ENCODE results near the gene STOX1. TPM values are rescaled to one million over a fixed set of nuclear protein-coding genes. Genes with fewer than 3 reads are reported as not detected.
"Not testable (repeated sequence)": the region's sequence is repeated elsewhere in the genome, so short reads cannot be mapped to it uniquely, and the experiment has no call there.

STOX1 gene
- polyA plus RNA-seq, 1 donor: 5.8 TPM

GRCh38 chr10:68800211-68800610 is 27.1 kb upstream of the STOX1 start:
- no peak overlapping the region for H3K4me3 ChIP-seq (ENCODE audit: low read length)
- no peak overlapping the region for H3K27ac ChIP-seq (ENCODE audit: low read length)
- WGBS (ENCODE audit: insufficient coverage, low lambda C conversion rate): 100% methylated on average over 1 of the region's 2 CpGs
- H3K27me3 ChIP-seq (ENCODE audit: control insufficient read depth, insufficient read depth, low read length): no peaks in the 10 kb centered on the region
- no peak for DNase-seq
- H3K9me3 ChIP-seq (ENCODE audit: control insufficient read depth, low read depth, low read length): no peaks in the 10 kb centered on the region
- H3K36me3 ChIP-seq (ENCODE audit: control insufficient read depth, insufficient read depth, low read length): peaks cover 10% of the 10 kb centered on the region
- no peaks in the 10 kb centered on the region for H3K4me1 ChIP-seq (ENCODE audit: control insufficient read depth, insufficient read depth, low read length)

DNA sequence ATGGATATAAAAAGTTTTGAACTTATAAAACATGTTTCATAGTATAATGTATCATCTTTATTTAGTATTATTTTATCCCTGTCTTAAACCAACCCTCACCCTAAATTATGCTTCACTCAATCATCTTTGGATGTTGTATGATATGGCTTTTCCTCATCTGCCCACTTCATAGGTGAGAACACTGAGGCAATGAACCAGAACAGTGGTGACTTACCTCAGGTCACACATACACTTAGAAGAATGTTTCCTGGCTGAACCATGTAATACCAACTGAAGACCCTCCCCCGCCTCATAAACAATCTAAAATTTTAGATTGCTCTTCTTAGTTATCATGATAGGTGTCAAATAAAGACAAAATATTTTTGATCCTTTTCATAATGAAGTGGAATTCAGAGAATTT is 22.6 kb upstream of the STOX1 start:
- Histone ChIP-seq H3K27ac (ENCODE audit: low read length) (no peak overlapping the region), H3K9me3 (ENCODE audit: control insufficient read depth, low read depth, low read length) (no peaks in the 10 kb centered on the region), H3K36me3 (ENCODE audit: control insufficient read depth, insufficient read depth, low read length) (no peaks in the 10 kb centered on the region), H3K27me3 (ENCODE audit: control insufficient read depth, insufficient read depth, low read length) (no peaks in the 10 kb centered on the region), H3K4me3 (ENCODE audit: low read length) (no peak overlapping the region), H3K4me1 (ENCODE audit: control insufficient read depth, insufficient read depth, low read length) (no peaks in the 10 kb centered on the region)
- no peak for DNase-seq
- no CpG with 5 or more reads among the region's 1 CpG for WGBS (ENCODE audit: insufficient coverage, low lambda C conversion rate)

DNA sequence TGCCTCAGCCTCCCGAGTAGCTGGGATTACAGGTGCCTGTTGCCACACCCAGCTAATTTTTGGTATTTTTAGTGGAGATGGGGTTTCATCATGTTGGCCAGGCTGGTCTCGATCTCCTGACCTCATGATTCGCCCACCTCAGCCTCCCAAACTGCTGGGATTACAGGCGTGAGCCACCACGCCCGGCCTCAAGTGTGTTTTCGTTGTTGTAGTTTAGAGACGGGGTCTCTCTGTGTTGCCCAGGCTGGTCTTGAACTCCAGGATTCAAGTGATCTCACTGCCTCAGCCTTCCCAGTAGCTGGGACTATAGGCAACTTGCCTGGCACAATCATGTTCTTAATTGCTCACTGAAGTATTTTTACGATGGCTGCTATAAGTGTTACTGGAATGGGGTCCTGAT is 16.5 kb upstream of the STOX1 start:
- no CpG with 5 or more reads among the region's 9 CpGs for WGBS (ENCODE audit: insufficient coverage, low lambda C conversion rate)
- not testable (repeated sequence) for H3K27ac ChIP-seq (ENCODE audit: low read length); DNase-seq; H3K27me3 ChIP-seq (ENCODE audit: control insufficient read depth, insufficient read depth, low read length); H3K4me3 ChIP-seq (ENCODE audit: low read length); H3K36me3 ChIP-seq (ENCODE audit: control insufficient read depth, insufficient read depth, low read length); H3K4me1 ChIP-seq (ENCODE audit: control insufficient read depth, insufficient read depth, low read length); H3K9me3 ChIP-seq (ENCODE audit: control insufficient read depth, low read depth, low read length)

- 100% methylated on average over 4 of the region's 7 CpGs for WGBS (ENCODE audit: insufficient coverage, low lambda C conversion rate)
- Histone ChIP-seq H3K27me3 (ENCODE audit: control insufficient read depth, insufficient read depth, low read length) (no peaks in the 10 kb centered on the region), H3K36me3 (ENCODE audit: control insufficient read depth, insufficient read depth, low read length) (no peaks in the 10 kb centered on the region), H3K27ac (ENCODE audit: low read length) (no peak overlapping the region), H3K4me1 (ENCODE audit: control insufficient read depth, insufficient read depth, low read length) (no peaks in the 10 kb centered on the region), H3K9me3 (ENCODE audit: control insufficient read depth, low read depth, low read length) (no peaks in the 10 kb centered on the region), H3K4me3 (ENCODE audit: low read length) (no peak overlapping the region)
- no peak for DNase-seq
Measured at GRCh38 chr10:68811314-68812009, 15.9 kb upstream of the STOX1 start.

DNA sequence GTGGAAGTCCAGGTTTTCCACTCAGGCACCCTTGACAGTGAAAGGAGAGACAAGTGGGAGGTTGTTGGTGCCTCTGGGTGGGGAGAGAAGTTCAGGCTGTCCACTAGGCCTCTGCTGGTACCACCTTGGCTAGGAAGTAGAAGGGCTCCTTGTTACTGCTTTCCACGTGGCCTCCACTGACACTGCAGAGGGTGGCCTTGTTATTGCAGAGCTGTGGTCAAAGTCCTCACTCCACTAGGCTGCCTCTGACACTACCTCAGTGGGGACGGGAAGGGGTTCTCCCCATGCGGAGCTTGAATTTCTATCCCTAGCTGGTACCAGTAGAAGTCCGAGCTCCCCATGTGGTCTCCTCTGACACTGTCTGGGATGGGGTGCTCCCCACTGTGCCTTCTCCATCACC is 14.9 kb upstream of the STOX1 start:
- Histone ChIP-seq H3K27me3 (ENCODE audit: control insufficient read depth, insufficient read depth, low read length) (no peaks in the 10 kb centered on the region), H3K9me3 (ENCODE audit: control insufficient read depth, low read depth, low read length) (no peaks in the 10 kb centered on the region), H3K4me1 (ENCODE audit: control insufficient read depth, insufficient read depth, low read length) (peaks cover 9% of the 10 kb centered on the region), H3K36me3 (ENCODE audit: control insufficient read depth, insufficient read depth, low read length) (no peaks in the 10 kb centered on the region), H3K27ac (ENCODE audit: low read length) (no peak overlapping the region), H3K4me3 (ENCODE audit: low read length) (no peak overlapping the region)
- DNase-seq: peak; percentile 17 to 29
- WGBS (ENCODE audit: insufficient coverage, low lambda C conversion rate): no CpG with 5 or more reads among the region's 4 CpGs

GRCh38 chr10:68813559-68813958 is 13.8 kb upstream of the STOX1 start:
- Histone ChIP-seq H3K27ac (ENCODE audit: low read length) (no peak overlapping the region), H3K9me3 (ENCODE audit: control insufficient read depth, low read depth, low read length) (no peaks in the 10 kb centered on the region), H3K27me3 (ENCODE audit: control insufficient read depth, insufficient read depth, low read length) (no peaks in the 10 kb centered on the region), H3K4me1 (ENCODE audit: control insufficient read depth, insufficient read depth, low read length) (peaks cover 9% of the 10 kb centered on the region), H3K36me3 (ENCODE audit: control insufficient read depth, insufficient read depth, low read length) (no peaks in the 10 kb centered on the region), H3K4me3 (ENCODE audit: low read length) (no peak overlapping the region)
- DNase-seq: no peak

DNA sequence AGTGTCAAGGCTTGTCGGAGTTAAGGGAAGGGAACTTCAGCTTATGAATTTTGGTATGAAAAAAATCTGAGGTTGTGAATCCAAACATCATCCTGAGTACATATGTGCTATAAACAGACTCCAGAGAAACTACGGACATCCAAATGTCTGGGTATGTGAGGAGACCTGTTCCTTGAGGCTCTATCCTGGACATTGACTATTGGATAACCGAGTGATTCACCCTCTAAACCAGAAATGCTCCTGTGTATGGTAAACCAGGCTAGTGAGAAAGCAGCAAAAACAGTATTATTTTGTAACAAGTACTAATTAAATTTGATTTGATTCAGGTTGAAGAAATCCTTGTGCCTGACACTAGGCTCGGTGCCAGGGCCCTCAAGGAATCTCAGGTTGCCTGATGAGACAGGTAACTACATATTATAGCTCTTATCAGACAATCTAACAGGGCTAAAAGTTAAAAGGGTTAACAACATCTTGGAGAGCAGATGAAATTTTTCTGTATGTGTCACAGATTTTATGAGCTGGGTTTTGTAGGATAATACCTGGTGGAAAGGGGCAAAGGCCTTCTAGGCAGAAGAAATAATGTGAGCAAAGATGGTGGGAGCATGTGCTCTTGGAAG is 10.4 kb upstream of the STOX1 start:
- Histone ChIP-seq H3K27ac (ENCODE audit: low read length) (no peak overlapping the region), H3K36me3 (ENCODE audit: control insufficient read depth, insufficient read depth, low read length) (no peaks in the 10 kb centered on the region), H3K27me3 (ENCODE audit: control insufficient read depth, insufficient read depth, low read length) (no peaks in the 10 kb centered on the region), H3K4me1 (ENCODE audit: control insufficient read depth, insufficient read depth, low read length) (peaks cover 9% of the 10 kb centered on the region), H3K4me3 (ENCODE audit: low read length) (no peak overlapping the region), H3K9me3 (ENCODE audit: control insufficient read depth, low read depth, low read length) (no peaks in the 10 kb centered on the region)
- WGBS (ENCODE audit: insufficient coverage, low lambda C conversion rate): 100% methylated on average over 1 of the region's 4 CpGs
- peak; percentile 34 to 44 for DNase-seq

- H3K36me3 ChIP-seq (ENCODE audit: control insufficient read depth, insufficient read depth, low read length); H3K9me3 ChIP-seq (ENCODE audit: control insufficient read depth, low read depth, low read length); H3K4me1 ChIP-seq (ENCODE audit: control insufficient read depth, insufficient read depth, low read length); H3K27me3 ChIP-seq (ENCODE audit: control insufficient read depth, insufficient read depth, low read length); DNase-seq; H3K4me3 ChIP-seq (ENCODE audit: low read length); H3K27ac ChIP-seq (ENCODE audit: low read length): not testable (repeated sequence)
- no CpG with 5 or more reads among the region's 1 CpG for WGBS (ENCODE audit: insufficient coverage, low lambda C conversion rate)
Measured at GRCh38 chr10:68820359-68820758, 7.0 kb upstream of the STOX1 start.

DNA sequence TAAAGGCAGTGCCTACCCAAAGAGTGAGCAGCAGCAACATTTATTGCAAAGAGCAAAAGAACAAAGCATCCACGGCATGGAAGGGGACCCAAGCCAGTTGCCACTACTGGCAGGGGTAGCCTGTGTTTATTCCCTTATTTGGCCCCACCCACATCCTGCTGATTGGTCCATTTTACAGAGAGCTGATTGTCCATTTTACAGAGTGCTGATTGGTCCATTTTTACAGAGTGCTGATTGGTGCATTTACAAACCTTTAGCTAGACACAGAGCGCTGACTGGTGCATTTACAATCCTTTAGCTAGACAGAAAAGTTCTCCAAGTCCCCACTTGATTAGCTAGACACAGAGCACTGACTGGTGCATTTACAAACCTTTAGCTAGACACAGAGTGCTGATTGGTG is 4.7 kb upstream of the STOX1 start:
- H3K27me3 ChIP-seq (ENCODE audit: control insufficient read depth, insufficient read depth, low read length); H3K9me3 ChIP-seq (ENCODE audit: control insufficient read depth, low read depth, low read length); DNase-seq; H3K4me1 ChIP-seq (ENCODE audit: control insufficient read depth, insufficient read depth, low read length); H3K36me3 ChIP-seq (ENCODE audit: control insufficient read depth, insufficient read depth, low read length); H3K27ac ChIP-seq (ENCODE audit: low read length); H3K4me3 ChIP-seq (ENCODE audit: low read length): not testable (repeated sequence)
- no CpG with 5 or more reads among the region's 2 CpGs for WGBS (ENCODE audit: insufficient coverage, low lambda C conversion rate)

- not testable (repeated sequence) for H3K4me1 ChIP-seq (ENCODE audit: control insufficient read depth, insufficient read depth, low read length); H3K36me3 ChIP-seq (ENCODE audit: control insufficient read depth, insufficient read depth, low read length); H3K9me3 ChIP-seq (ENCODE audit: control insufficient read depth, low read depth, low read length); DNase-seq; H3K27ac ChIP-seq (ENCODE audit: low read length); H3K4me3 ChIP-seq (ENCODE audit: low read length); H3K27me3 ChIP-seq (ENCODE audit: control insufficient read depth, insufficient read depth, low read length)
- no CpG with 5 or more reads among the region's 58 CpGs for WGBS (ENCODE audit: insufficient coverage, low lambda C conversion rate)
Measured at GRCh38 chr10:68827592-68827959, 245 bp downstream of the STOX1 start.

DNA sequence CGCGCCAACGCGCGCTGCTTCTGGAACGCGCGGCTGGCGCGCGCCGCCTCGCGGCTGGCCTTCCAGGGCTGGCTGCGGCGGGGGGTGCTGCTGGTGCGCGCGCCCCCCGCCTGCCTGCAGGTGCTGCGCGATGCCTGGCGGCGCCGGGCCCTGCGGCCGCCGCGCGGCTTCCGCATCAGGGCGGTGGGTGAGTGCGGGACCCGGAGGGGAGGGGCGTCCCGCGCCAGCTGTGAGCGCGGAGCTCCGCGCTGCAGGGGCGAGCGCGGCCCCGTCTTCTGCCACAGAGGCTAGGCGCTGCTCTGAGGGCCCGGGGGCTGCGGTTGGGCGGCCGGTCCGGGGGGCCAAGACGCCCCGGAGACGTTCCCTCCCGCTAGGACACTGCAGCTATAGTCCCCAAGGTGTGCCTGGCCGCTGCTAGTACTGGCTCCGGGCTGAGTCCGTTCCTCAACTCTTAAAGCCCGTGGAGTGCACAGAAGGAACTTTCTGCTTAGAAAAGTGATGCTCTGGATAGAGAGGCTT is 811 bp downstream of the STOX1 start:
- not testable (repeated sequence) for H3K4me1 ChIP-seq (ENCODE audit: control insufficient read depth, insufficient read depth, low read length); H3K27ac ChIP-seq (ENCODE audit: low read length); H3K27me3 ChIP-seq (ENCODE audit: control insufficient read depth, insufficient read depth, low read length); H3K36me3 ChIP-seq (ENCODE audit: control insufficient read depth, insufficient read depth, low read length); H3K9me3 ChIP-seq (ENCODE audit: control insufficient read depth, low read depth, low read length)
- no CpG with 5 or more reads among the region's 59 CpGs for WGBS (ENCODE audit: insufficient coverage, low lambda C conversion rate)
- peak; percentile 10 to 67 for DNase-seq
- peak overlapping the region; percentile 50 for H3K4me3 ChIP-seq (ENCODE audit: low read length)

Data from large intestine (tissue), 3 donors.